ENCODE data around the gene RBM24.

- TF ChIP-seq POLR2A (IDR thresholded peaks at IDR 0.05) (no peak), EP300 (IDR thresholded peaks at IDR 0.05) (no peak), CTCF (IDR thresholded peaks at IDR 0.05) (no peak)
These were observed 29.2 kb upstream of the RBM24 start for GRCh38 chr6:17251953-17252352.

Data from ovary (tissue), 3 donors.